K562 (cell line): Measurements from ENCODE around the gene RAB17. TPM values are rescaled to one million over a fixed set of nuclear protein-coding genes. Genes with fewer than 3 reads are reported as not detected.

Source experiments
- ATAC-seq: fragments of 200-7000 bp; cut with Tn5 transposase; 3 replicates; pipeline ENCODE4 v1.9.1; 2020; ENCODE audit warnings: moderate library complexity
- BruUV-seq: library from RNA; stranded (reverse); fragments of 400-500 nt; replicated peaks from 2 replicates; lab custom pipeline; 2021; lab: Mats Ljungman, UMichigan
- CTCF ChIA-PET: fragments of 300-600 bp; formaldehyde crosslinking; extraction: SDS; loops from one replicate; lab custom pipeline; 2021; ENCODE audit warnings: low intra/inter-chr PET ratio; lab: Yijun Ruan, JAX
- POLR2A ChIA-PET: fragments of 300-600, 350-650 bp; sonication (Branson Sonifier 250); formaldehyde crosslinking; extraction: SDS; loops from one replicate; lab custom pipeline; 2021; ENCODE audit warnings: antibody characterized with exemption, inconsistent platforms; lab: Yijun Ruan, JAX
- DNase-seq, 4 experiments: peaks; one replicate each; pipeline versions ENCODE4 v3.0.0 to v3.0.0-alpha.2; 2011 to 2018; ENCODE audit warnings: low spot score in 3 of 4, mixed read lengths in 3 of 4; ENCODE audit errors: extremely low read depth in 1 of 4
- FAIRE-seq: peaks from 2 replicates; lab custom pipeline; 2011; peaks lifted over from hg19 to GRCh38; lab: Jason Lieb, UNC
- H2AFZ ChIP-seq: 2 replicates; pipeline ENCODE4 v1.6.0; 2011; ENCODE audit warnings: low read depth, low read length, control low read depth, inconsistent platforms
- H3K27ac ChIP-seq: fragments of 200-600 bp; 3 replicates; pipeline ENCODE4 v1.8.0; 2011; ENCODE audit warnings: low read depth, mild to moderate bottlenecking, control low read depth, inconsistent platforms, low read length, moderate library complexity, mixed read lengths; ENCODE audit errors: extremely low read depth
- H3K27me3 ChIP-seq, 2 experiments: fragments of 300-600 bp in 1 of 2; 2 replicates in 1 of 2; 3 replicates in 1 of 2; pipeline versions ENCODE4 v1.6.0 to v1.8.0; 2011; ENCODE audit warnings: inconsistent platforms in 2 of 2, low read length in 2 of 2, mild to moderate bottlenecking in 1 of 2, mixed read lengths in 1 of 2, moderate library complexity in 1 of 2; ENCODE audit not compliant: control insufficient read depth in 2 of 2, insufficient read depth in 2 of 2
- H3K36me3 ChIP-seq: fragments of 300-600 bp; 3 replicates; pipeline ENCODE4 v1.8.0; 2011; ENCODE audit warnings: mild to moderate bottlenecking, low read length, inconsistent platforms; ENCODE audit not compliant: control insufficient read depth, insufficient read depth
- H3K4me1 ChIP-seq, 2 experiments: fragments of 200-600 bp in 1 of 2; replicated peaks in 1 of 2; 2 replicates in 1 of 2; 3 replicates in 1 of 2; pipeline versions ENCODE4 v1.5.1 to v1.8.0; 2011; ENCODE audit warnings: inconsistent platforms in 2 of 2, low read length in 2 of 2, mild to moderate bottlenecking in 1 of 2, mixed read lengths in 1 of 2, moderate library complexity in 1 of 2; ENCODE audit not compliant: control insufficient read depth in 2 of 2, insufficient read depth in 2 of 2
- H3K4me2 ChIP-seq: 2 replicates; pipeline ENCODE4 v1.6.1; 2011; ENCODE audit warnings: low read length, control low read depth, inconsistent platforms, mixed read lengths; ENCODE audit not compliant: insufficient read depth
- H3K4me3 ChIP-seq: fragments of 200-600 bp; sonication (generic), shearing (Covaris generic); 2 replicates; pipeline ENCODE4 v1.5.1; 2016; ENCODE audit warnings: control low read depth, inconsistent platforms
- H3K79me2 ChIP-seq: fragments of 200-600 bp; 3 replicates; pipeline ENCODE4 v1.8.0; 2011; ENCODE audit warnings: low read length, inconsistent platforms; ENCODE audit not compliant: control insufficient read depth, insufficient read depth
- H3K9ac ChIP-seq, 2 experiments: 2 replicates each; pipeline versions ENCODE4 v1.6.0 to v1.6.1; 2011; ENCODE audit warnings: low read depth in 2 of 2, low read length in 2 of 2, control low read depth in 1 of 2, inconsistent platforms in 1 of 2, mild to moderate bottlenecking in 1 of 2, mixed read lengths in 1 of 2; ENCODE audit not compliant: insufficient read depth in 1 of 2
- H3K9me1 ChIP-seq: one replicate; pipeline ENCODE4 v1.6.0; 2011; ENCODE audit warnings: inconsistent platforms, mild to moderate bottlenecking, low read length, moderate library complexity; ENCODE audit not compliant: control insufficient read depth, insufficient read depth
- H3K9me3 ChIP-seq: replicated peaks from 2 replicates; pipeline ENCODE4 v1.5.1; 2011; ENCODE audit warnings: low read depth, low read length, inconsistent platforms; ENCODE audit not compliant: control insufficient read depth, insufficient read depth
- H4K20me1 ChIP-seq: replicated peaks from 2 replicates; pipeline ENCODE4 v1.6.1; 2011; ENCODE audit warnings: low read length, inconsistent platforms, mixed read lengths; ENCODE audit not compliant: control insufficient read depth, insufficient read depth
- FOS ChIP-seq: IDR thresholded peaks from 3 replicates; pipeline ENCODE4 v1.6.1; 2011; ENCODE audit not compliant: insufficient read length; ENCODE audit errors: extremely low read depth
- KLF10 ChIP-seq: fragments of 250-450 bp; sonication (Bioruptor Pico); IDR thresholded peaks from 2 replicates; pipeline ENCODE4 v1.6.1; 2021; ENCODE audit warnings: matching md5 sums
- MECOM ChIP-seq: fragments of 250-450 bp; sonication (Bioruptor Pico); IDR thresholded peaks from 2 replicates; pipeline ENCODE4 v1.8.0; 2022; ENCODE audit warnings: inconsistent platforms
- MIER1 ChIP-seq: fragments of 450-650 bp; IDR thresholded peaks from 2 replicates; pipeline ENCODE4 v1.6.1; 2016; ENCODE audit warnings: antibody characterized with exemption, mild to moderate bottlenecking, low read depth
- SMAD3 ChIP-seq: fragments of 450-650 bp; formaldehyde crosslinking; conservative IDR thresholded peaks from 2 replicates; pipeline ENCODE4 v1.4.0; 2020; ENCODE audit warnings: mild to moderate bottlenecking
- SPI1 ChIP-seq: IDR thresholded peaks from 2 replicates; pipeline ENCODE4 v1.6.1; 2011; ENCODE audit warnings: low read depth, low read length, control low read depth, borderline replicate concordance
- TAF9B ChIP-seq: fragments of 450-650 bp; IDR thresholded peaks from 2 replicates; pipeline ENCODE4 v1.6.1; 2018; ENCODE audit warnings: mild to moderate bottlenecking; ENCODE audit not compliant: partially characterized antibody
- THAP12 ChIP-seq: fragments of 250-450 bp; sonication (Bioruptor Pico); IDR thresholded peaks from 2 replicates; pipeline ENCODE4 v1.9.0; 2021; ENCODE audit warnings: mild to moderate bottlenecking, inconsistent platforms
- ZNF124 ChIP-seq: sonication (generic); formaldehyde crosslinking; IDR thresholded peaks from 2 replicates; pipeline ENCODE4 v1.8.1; 2022; ENCODE audit warnings: missing genetic modification reagents
- ZNF274 ChIP-seq: IDR thresholded peaks from 2 replicates; pipeline ENCODE4 v1.6.1; 2011; ENCODE audit warnings: low read depth, mild to moderate bottlenecking, low read length, moderate library complexity, borderline replicate concordance
- WGBS: fragments of 100-300 bp; shearing (Covaris generic); methylation state at CpG from one replicate; pipeline ENCODE4 v1.1.6; 2016; ENCODE audit warnings: low coverage, mixed read lengths; ENCODE audit not compliant: insufficient coverage; ENCODE audit errors: missing lambda C conversion rate; 5-methylcytosine and 5-hydroxymethylcytosine counted together
- in situ Hi-C: fragments of 300-500 bp; cut with MboI; formaldehyde crosslinking; loops from 4 replicates; pipeline ENCODE4 v1.15.0; 2018; ENCODE audit warnings: inconsistent platforms, mixed read lengths
- intact Hi-C: fragments of 100-400 bp; cut with micrococcal nuclease; formaldehyde crosslinking; loops from 2 replicates; pipeline ENCODE4 v1.14.2; 2022
- polyA plus RNA-seq, 8 experiments: library from polyadenylated mRNA; depleted of rRNA in 4 of 8; stranded (reverse) in 5 of 8; unstranded in 3 of 8; fragments of >200 nt; fragmentation: Nextera tagmentation in 2 of 8; fragmentation: Illumina TruSeq in 1 of 8; extraction: Ambion mirVana in 2 of 8; extraction: Trizol in 1 of 8; gene quantifications; 2 replicates each; pipeline versions ENCODE4 v1.2.1 to v1.2.3, GENCODE V29; 2011 to 2014; ENCODE audit warnings: inconsistent platforms in 1 of 8, missing spikeins in 1 of 8
- total RNA-seq, 7 experiments: library from RNA; depleted of rRNA in 6 of 7; stranded (reverse); fragments of >200 nt in 6 of 7; fragmentation: Illumina TruSeq in 2 of 7; extraction: Trizol in 2 of 7; gene quantifications; 2 replicates each; pipeline versions ENCODE4 v1.2.1 to v1.2.3, GENCODE V29; 2011 to 2021; ENCODE audit warnings: low replicate concordance in 1 of 7
- TF ChIP-seq, protein P1 (sequence below): fragments of 250-450 bp; sonication (Bioruptor Pico); IDR thresholded peaks from 2 replicates; pipeline ENCODE4 v1.6.1; 2021; ENCODE audit warnings: mild to moderate bottlenecking

Gene RAB17
- total and polyA plus RNA-seq, 9 of the 15 experiments (the other 6 are each of a cell fraction or from before 2014, with no cell fraction given): 0.13 TPM; not detected in 8

GRCh38 chr2:237591141-237591881 lies 777 bp upstream of the RAB17 start:
- peak; percentile 58; the same call in 2 of the 3 replicates for ATAC-seq

DNA sequence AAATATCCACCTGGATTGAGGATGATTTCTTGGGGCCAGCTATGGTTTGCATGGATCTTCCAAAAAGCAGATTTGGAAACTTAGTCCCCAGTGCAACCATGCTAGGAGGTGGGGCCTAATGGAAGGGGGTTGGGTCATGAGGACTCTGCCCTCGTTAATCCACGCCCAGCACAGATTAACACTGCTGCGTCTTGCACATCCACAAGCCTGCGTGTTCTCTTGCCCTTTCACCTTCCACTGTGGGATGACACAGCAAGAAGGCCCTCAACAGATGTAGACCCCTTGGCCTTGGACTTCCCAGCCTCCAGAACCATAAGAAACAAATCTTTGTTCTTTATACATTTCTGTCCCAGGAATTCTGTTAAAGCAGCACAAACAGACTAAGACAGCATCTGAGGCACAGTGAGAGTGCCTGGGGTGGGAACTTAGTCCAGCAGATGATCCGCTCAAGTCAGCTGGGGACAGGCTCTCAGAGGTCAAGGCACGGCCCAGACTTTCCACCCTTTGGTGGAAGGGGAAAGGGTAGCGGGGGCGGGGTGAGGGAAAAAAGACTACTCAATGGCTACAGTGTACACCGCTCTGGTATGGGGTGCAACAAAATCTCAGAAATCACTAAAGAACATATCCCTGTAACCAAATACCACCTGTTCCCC lies 2.4 kb downstream of the RAB17 start:
- FAIRE-seq (no peak), DNase-seq (no peak), ATAC-seq (peak; percentile 64; the same call in 2 of the 3 replicates)
- no peaks in the 10 kb centered on the region for H3K9me1 ChIP-seq
- H2AFZ ChIP-seq: no peak overlapping the region
- H3K9me3 ChIP-seq: no peaks in the 10 kb centered on the region
- H3K9ac ChIP-seq: no peak overlapping the region
- no TSS peak for BruUV-seq
- no peaks in the 10 kb centered on the region; a peak in 1 of 5 replicates for H3K4me1 ChIP-seq
- no peak overlapping the region for H3K4me2 ChIP-seq
- ChIA-PET CTCF (no interaction called here), POLR2A (no interaction called here)
- H3K27me3 ChIP-seq: peaks cover 11 to 47% of the 10 kb centered on the region in 2 experiments; a peak in 3 of 5 replicates
- 0% methylated on average over 7 of the region's 9 CpGs for WGBS
- H4K20me1 ChIP-seq: no peaks in the 10 kb centered on the region
- intact Hi-C loops (loop anchor here (10.0 kb wide), 1 partner anchor 157 kb away; no protein-coding TSS in a partner anchor), in situ Hi-C loops (no loop called here)
- H3K36me3 ChIP-seq: no peaks in the 10 kb centered on the region
- no peak overlapping the region for H3K4me3 ChIP-seq
- no peak overlapping the region for H3K27ac ChIP-seq
- no peaks in the 10 kb centered on the region for H3K79me2 ChIP-seq
- TF ChIP-seq, protein P1, sequence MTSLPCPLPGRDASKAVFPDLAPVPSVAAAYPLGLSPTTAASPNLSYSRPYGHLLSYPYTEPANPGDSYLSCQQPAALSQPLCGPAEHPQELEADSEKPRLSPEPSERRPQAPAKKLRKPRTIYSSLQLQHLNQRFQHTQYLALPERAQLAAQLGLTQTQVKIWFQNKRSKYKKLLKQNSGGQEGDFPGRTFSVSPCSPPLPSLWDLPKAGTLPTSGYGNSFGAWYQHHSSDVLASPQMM: no peak
- no peak for TF ChIP-seq ZNF274
- TF ChIP-seq FOS: no peak
- TF ChIP-seq MIER1: no peak
- no peak for TF ChIP-seq SMAD3
- TF ChIP-seq THAP12 (CRISPR knock-in tag): no peak
- TF ChIP-seq MECOM (CRISPR knock-in tag): no peak

More at GRCh38 chr2:237591141-237591881, 777 bp upstream of the RAB17 start:
- no TSS peak for BruUV-seq
- Histone ChIP-seq H3K4me1 (peaks cover 0 to 1% of the 10 kb centered on the region in 2 experiments; a peak in 1 of 5 replicates), H3K36me3 (no peaks in the 10 kb centered on the region), H3K9ac (no peak overlapping the region), H3K79me2 (no peaks in the 10 kb centered on the region), H3K4me3 (no peak overlapping the region), H3K9me1 (no peaks in the 10 kb centered on the region), H3K4me2 (no peak overlapping the region), H2AFZ (0 out of 2 replicates have a peak overlapping the region, but pooled peaks have one; percentile 9), H3K27me3 (peaks cover 13 to 55% of the 10 kb centered on the region in 2 experiments; a peak in 3 of 5 replicates), H4K20me1 (peaks cover 6% of the 10 kb centered on the region; the same call in 1 of the 2 replicates), H3K9me3 (no peaks in the 10 kb centered on the region), H3K27ac (no peak overlapping the region)
- ChIA-PET POLR2A (no interaction called here), CTCF (no interaction called here)
- WGBS: 0% methylated on average over 11 of the region's 19 CpGs
- intact Hi-C loops (no loop called here), in situ Hi-C loops (no loop called here)
- FAIRE-seq (no peak), DNase-seq (peak in 2 of 4 experiments; percentile 12 to 17)
- TF ChIP-seq SPI1 (0 out of 2 replicates have a peak, but pooled peaks have one; percentile 14), ZNF124 (CRISPR knock-in tag) (no peak), TAF9B (no peak), KLF10 (CRISPR knock-in tag) (no peak)
